WTC11 (cell line): ENCODE data around the gene ATP8B4. TPM values are rescaled to one million over a fixed set of nuclear protein-coding genes. Genes with fewer than 3 reads are reported as not detected.

ENCODE experiments used
- ATAC-seq: fragments of 200-7000 bp; cut with Tn5 transposase; 2 replicates; pipeline ENCODE4 v1.10.0; 2021; ENCODE audit warnings: mild to moderate bottlenecking, moderate library complexity
- CTCF ChIA-PET: fragments of 300-600 bp; sonication (Branson Sonifier 250); formaldehyde crosslinking; loops from one replicate; lab custom pipeline; 2021; ENCODE audit warnings: antibody characterized with exemption; lab: Charles Lee
- POLR2A ChIA-PET: fragments of 350-600 bp; sonication (Branson Sonifier 250); formaldehyde crosslinking; loops from one replicate; lab custom pipeline; 2021; ENCODE audit warnings: antibody characterized with exemption; lab: Charles Lee
- DNase-seq: peaks from one replicate; pipeline ENCODE4 v3.0.0; 2021; ENCODE audit warnings: low spot score
- H3K27ac Mint-ChIP-seq: 2 replicates; pipeline ENCODE4 v1.8.0; 2021; ENCODE audit warnings: mixed read lengths
- H3K27me3 Mint-ChIP-seq: 2 replicates; pipeline ENCODE4 v1.8.0; 2021; ENCODE audit warnings: low read depth, mild to moderate bottlenecking, moderate library complexity, mixed read lengths
- H3K36me3 Mint-ChIP-seq: 2 replicates; pipeline ENCODE4 v1.8.0; 2021; ENCODE audit warnings: mixed read lengths
- H3K4me1 Mint-ChIP-seq: 2 replicates; pipeline ENCODE4 v1.8.0; 2022; ENCODE audit warnings: mixed read lengths
- H3K4me3 Mint-ChIP-seq: 2 replicates; pipeline ENCODE4 v1.8.0; 2021; ENCODE audit warnings: mild to moderate bottlenecking, moderate library complexity, mixed read lengths
- H3K9me3 Mint-ChIP-seq: 2 replicates; pipeline ENCODE4 v1.8.0; 2021; ENCODE audit warnings: mixed read lengths
- AFF4 ChIP-seq: sonication (generic); formaldehyde crosslinking; IDR thresholded peaks from 2 replicates; pipeline ENCODE4 v1.8.1; 2023; ENCODE audit warnings: mild to moderate bottlenecking, missing genetic modification reagents, borderline replicate concordance
- FOXJ3 ChIP-seq: sonication (generic); formaldehyde crosslinking; IDR thresholded peaks from 2 replicates; pipeline ENCODE4 v1.9.0; 2021; ENCODE audit warnings: missing genetic modification reagents, mild to moderate bottlenecking, borderline replicate concordance
- GABPB1 ChIP-seq: sonication (generic); formaldehyde crosslinking; IDR thresholded peaks from 2 replicates; pipeline ENCODE4 v1.8.1; 2023; ENCODE audit warnings: mild to moderate bottlenecking, missing genetic modification reagents
- IRF1 ChIP-seq: sonication (generic); formaldehyde crosslinking; IDR thresholded peaks from 2 replicates; pipeline ENCODE4 v1.8.0; 2023; ENCODE audit warnings: missing genetic modification reagents
- JUN ChIP-seq: sonication (generic); formaldehyde crosslinking; IDR thresholded peaks from 2 replicates; pipeline ENCODE4 v1.8.0; 2023; ENCODE audit warnings: mild to moderate bottlenecking, missing genetic modification reagents
- NFE2L1 ChIP-seq: sonication (generic); formaldehyde crosslinking; IDR thresholded peaks from 2 replicates; pipeline ENCODE4 v1.8.1; 2023; ENCODE audit warnings: missing genetic modification reagents
- NR1H2 ChIP-seq: sonication (generic); formaldehyde crosslinking; IDR thresholded peaks from 2 replicates; pipeline ENCODE4 v1.9.0; 2021; ENCODE audit warnings: mild to moderate bottlenecking, moderate library complexity, missing genetic modification reagents
- OVOL2 ChIP-seq: fragments of 250-450 bp; sonication (Bioruptor Pico); IDR thresholded peaks from 2 replicates; pipeline ENCODE4 v1.9.0; 2021; ENCODE audit warnings: mild to moderate bottlenecking, borderline replicate concordance
- STAT6 ChIP-seq: sonication (generic); formaldehyde crosslinking; conservative IDR thresholded peaks from 2 replicates; pipeline ENCODE4 v1.8.1; 2023; ENCODE audit warnings: mild to moderate bottlenecking, low read depth, missing genetic modification reagents, moderate library complexity
- TEAD1 ChIP-seq: sonication (generic); formaldehyde crosslinking; IDR thresholded peaks from 2 replicates; pipeline ENCODE4 v1.8.0; 2022; ENCODE audit warnings: mild to moderate bottlenecking, missing genetic modification reagents
- ZNF317 ChIP-seq: sonication (generic); formaldehyde crosslinking; IDR thresholded peaks from 2 replicates; pipeline ENCODE4 v1.8.1; 2023; ENCODE audit warnings: low read depth, mild to moderate bottlenecking, moderate library complexity, missing genetic modification reagents, borderline replicate concordance
- total RNA-seq: library from RNA; stranded (reverse); gene quantifications from 3 replicates; pipeline ENCODE4 v1.2.3, GENCODE V29; 2021
- TF ChIP-seq, protein P1 (sequence below): sonication (generic); formaldehyde crosslinking; IDR thresholded peaks from 2 replicates; pipeline ENCODE4 v1.8.1; 2022; ENCODE audit warnings: low read depth, missing genetic modification reagents, borderline replicate concordance
- TF ChIP-seq, protein P2 (sequence below): sonication (generic); formaldehyde crosslinking; IDR thresholded peaks from 2 replicates; pipeline ENCODE4 v1.8.0; 2023; ENCODE audit warnings: missing genetic modification reagents, mild to moderate bottlenecking, borderline replicate concordance
- TF ChIP-seq, protein P3 (sequence below): sonication (generic); formaldehyde crosslinking; IDR thresholded peaks from 2 replicates; pipeline ENCODE4 v1.8.0; 2022; ENCODE audit warnings: mild to moderate bottlenecking, missing genetic modification reagents
- TF ChIP-seq, protein P4 (sequence below): fragments of 200-600 bp; IDR thresholded peaks from 2 replicates; pipeline ENCODE4 v1.8.0; 2022; ENCODE audit warnings: antibody characterized with exemption

The ATP8B4 gene
- total RNA-seq, 1 experiment from 2014 or later = 0.37 TPM

DNA sequence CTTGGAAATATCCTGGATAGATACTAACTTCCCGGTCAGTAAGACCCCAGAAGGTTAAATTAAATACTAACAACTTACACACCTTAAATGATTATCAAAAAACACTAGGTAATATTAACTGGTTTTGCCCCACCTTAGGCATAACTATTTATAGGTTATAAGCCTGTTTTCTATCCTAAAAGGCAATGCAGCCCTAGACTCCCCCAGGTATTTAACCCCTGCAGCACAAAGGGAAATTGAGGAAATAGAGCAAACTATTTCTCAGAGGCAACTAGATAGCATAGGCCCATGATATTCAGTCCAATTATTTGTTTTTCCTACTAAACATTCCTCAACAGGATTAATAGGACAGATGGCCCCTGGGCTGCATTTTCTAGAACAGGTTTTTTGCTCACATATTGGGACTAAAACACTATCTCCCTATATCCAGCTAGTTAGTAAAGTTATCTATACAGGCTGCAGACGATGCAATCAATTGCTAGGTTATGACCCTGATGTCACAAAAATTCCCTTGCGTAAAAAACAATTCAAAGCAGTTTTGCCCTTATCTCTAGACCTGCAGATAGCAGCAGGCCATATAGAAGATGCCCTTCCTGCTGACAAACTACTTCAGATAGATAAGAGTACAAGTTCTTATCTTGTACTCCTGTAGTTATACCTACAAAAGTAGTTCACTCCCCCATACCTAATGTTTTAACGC lies 276.9 kb downstream of the ATP8B4 start:
- H3K36me3 Mint-ChIP-seq = peaks cover 24% of the 10 kb centered on the region
- TF ChIP-seq, protein P1, sequence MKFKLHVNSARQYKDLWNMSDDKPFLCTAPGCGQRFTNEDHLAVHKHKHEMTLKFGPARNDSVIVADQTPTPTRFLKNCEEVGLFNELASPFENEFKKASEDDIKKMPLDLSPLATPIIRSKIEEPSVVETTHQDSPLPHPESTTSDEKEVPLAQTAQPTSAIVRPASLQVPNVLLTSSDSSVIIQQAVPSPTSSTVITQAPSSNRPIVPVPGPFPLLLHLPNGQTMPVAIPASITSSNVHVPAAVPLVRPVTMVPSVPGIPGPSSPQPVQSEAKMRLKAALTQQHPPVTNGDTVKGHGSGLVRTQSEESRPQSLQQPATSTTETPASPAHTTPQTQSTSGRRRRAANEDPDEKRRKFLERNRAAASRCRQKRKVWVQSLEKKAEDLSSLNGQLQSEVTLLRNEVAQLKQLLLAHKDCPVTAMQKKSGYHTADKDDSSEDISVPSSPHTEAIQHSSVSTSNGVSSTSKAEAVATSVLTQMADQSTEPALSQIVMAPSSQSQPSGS (CRISPR knock-in tag) = no peak
- TF ChIP-seq NFE2L1 (CRISPR knock-in tag) (no peak), JUN (CRISPR knock-in tag) (no peak), GABPB1 (CRISPR knock-in tag) (no peak), FOXJ3 (CRISPR knock-in tag) (no peak), TEAD1 (CRISPR knock-in tag) (no peak), NR1H2 (CRISPR knock-in tag) (no peak), IRF1 (CRISPR knock-in tag) (no peak), AFF4 (CRISPR knock-in tag) (no peak), STAT6 (CRISPR knock-in tag) (no peak), OVOL2 (CRISPR knock-in tag) (no peak), ZNF317 (CRISPR knock-in tag) (no peak)
- TF ChIP-seq, protein P2, sequence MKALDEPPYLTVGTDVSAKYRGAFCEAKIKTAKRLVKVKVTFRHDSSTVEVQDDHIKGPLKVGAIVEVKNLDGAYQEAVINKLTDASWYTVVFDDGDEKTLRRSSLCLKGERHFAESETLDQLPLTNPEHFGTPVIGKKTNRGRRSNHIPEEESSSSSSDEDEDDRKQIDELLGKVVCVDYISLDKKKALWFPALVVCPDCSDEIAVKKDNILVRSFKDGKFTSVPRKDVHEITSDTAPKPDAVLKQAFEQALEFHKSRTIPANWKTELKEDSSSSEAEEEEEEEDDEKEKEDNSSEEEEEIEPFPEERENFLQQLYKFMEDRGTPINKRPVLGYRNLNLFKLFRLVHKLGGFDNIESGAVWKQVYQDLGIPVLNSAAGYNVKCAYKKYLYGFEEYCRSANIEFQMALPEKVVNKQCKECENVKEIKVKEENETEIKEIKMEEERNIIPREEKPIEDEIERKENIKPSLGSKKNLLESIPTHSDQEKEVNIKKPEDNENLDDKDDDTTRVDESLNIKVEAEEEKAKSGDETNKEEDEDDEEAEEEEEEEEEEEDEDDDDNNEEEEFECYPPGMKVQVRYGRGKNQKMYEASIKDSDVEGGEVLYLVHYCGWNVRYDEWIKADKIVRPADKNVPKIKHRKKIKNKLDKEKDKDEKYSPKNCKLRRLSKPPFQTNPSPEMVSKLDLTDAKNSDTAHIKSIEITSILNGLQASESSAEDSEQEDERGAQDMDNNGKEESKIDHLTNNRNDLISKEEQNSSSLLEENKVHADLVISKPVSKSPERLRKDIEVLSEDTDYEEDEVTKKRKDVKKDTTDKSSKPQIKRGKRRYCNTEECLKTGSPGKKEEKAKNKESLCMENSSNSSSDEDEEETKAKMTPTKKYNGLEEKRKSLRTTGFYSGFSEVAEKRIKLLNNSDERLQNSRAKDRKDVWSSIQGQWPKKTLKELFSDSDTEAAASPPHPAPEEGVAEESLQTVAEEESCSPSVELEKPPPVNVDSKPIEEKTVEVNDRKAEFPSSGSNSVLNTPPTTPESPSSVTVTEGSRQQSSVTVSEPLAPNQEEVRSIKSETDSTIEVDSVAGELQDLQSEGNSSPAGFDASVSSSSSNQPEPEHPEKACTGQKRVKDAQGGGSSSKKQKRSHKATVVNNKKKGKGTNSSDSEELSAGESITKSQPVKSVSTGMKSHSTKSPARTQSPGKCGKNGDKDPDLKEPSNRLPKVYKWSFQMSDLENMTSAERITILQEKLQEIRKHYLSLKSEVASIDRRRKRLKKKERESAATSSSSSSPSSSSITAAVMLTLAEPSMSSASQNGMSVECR = no peak
- TF ChIP-seq, protein P3, sequence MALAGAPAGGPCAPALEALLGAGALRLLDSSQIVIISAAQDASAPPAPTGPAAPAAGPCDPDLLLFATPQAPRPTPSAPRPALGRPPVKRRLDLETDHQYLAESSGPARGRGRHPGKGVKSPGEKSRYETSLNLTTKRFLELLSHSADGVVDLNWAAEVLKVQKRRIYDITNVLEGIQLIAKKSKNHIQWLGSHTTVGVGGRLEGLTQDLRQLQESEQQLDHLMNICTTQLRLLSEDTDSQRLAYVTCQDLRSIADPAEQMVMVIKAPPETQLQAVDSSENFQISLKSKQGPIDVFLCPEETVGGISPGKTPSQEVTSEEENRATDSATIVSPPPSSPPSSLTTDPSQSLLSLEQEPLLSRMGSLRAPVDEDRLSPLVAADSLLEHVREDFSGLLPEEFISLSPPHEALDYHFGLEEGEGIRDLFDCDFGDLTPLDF = no peak
- TF ChIP-seq, protein P4, sequence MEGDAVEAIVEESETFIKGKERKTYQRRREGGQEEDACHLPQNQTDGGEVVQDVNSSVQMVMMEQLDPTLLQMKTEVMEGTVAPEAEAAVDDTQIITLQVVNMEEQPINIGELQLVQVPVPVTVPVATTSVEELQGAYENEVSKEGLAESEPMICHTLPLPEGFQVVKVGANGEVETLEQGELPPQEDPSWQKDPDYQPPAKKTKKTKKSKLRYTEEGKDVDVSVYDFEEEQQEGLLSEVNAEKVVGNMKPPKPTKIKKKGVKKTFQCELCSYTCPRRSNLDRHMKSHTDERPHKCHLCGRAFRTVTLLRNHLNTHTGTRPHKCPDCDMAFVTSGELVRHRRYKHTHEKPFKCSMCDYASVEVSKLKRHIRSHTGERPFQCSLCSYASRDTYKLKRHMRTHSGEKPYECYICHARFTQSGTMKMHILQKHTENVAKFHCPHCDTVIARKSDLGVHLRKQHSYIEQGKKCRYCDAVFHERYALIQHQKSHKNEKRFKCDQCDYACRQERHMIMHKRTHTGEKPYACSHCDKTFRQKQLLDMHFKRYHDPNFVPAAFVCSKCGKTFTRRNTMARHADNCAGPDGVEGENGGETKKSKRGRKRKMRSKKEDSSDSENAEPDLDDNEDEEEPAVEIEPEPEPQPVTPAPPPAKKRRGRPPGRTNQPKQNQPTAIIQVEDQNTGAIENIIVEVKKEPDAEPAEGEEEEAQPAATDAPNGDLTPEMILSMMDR = no peak
- CTCF ChIA-PET = no interaction called here
- ATAC-seq (no peak), DNase-seq (no peak)
- no peak overlapping the region for H3K27ac Mint-ChIP-seq
- H3K4me3 Mint-ChIP-seq = no peak overlapping the region
- peaks cover 9% of the 10 kb centered on the region; the same call in 1 of the 2 replicates for H3K27me3 Mint-ChIP-seq
- POLR2A ChIA-PET = no interaction called here
- peaks cover 57% of the 10 kb centered on the region for H3K9me3 Mint-ChIP-seq
- no peaks in the 10 kb centered on the region for H3K4me1 Mint-ChIP-seq
